ENCODE measurements around the gene SLC5A12.

DNA sequence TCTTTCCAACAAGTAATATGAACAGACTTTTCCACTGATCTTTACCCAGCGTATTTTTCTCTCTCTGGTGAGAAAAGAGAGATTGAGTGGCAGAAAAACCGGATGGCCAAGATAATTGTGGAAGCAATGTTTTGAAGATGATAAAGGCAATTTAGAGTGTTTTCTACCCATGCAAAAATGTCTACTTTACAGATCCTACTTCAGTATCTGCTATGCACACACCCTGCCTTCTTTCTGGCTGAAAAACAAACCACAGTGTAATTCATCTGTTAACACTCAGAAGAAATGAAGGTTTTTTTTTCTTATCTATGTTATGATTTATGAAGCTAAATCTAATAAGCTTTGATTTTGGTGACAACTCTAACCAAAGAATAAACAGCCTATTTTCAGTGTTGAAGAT, 56.8 kb downstream of the SLC5A12 start:
- TF ChIP-seq, protein P1, sequence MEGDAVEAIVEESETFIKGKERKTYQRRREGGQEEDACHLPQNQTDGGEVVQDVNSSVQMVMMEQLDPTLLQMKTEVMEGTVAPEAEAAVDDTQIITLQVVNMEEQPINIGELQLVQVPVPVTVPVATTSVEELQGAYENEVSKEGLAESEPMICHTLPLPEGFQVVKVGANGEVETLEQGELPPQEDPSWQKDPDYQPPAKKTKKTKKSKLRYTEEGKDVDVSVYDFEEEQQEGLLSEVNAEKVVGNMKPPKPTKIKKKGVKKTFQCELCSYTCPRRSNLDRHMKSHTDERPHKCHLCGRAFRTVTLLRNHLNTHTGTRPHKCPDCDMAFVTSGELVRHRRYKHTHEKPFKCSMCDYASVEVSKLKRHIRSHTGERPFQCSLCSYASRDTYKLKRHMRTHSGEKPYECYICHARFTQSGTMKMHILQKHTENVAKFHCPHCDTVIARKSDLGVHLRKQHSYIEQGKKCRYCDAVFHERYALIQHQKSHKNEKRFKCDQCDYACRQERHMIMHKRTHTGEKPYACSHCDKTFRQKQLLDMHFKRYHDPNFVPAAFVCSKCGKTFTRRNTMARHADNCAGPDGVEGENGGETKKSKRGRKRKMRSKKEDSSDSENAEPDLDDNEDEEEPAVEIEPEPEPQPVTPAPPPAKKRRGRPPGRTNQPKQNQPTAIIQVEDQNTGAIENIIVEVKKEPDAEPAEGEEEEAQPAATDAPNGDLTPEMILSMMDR (IDR thresholded peaks at IDR 0.05; ENCODE audit: low read length) = no peak
- TF ChIP-seq EZH2 (optimal IDR thresholded peaks at IDR 0.05; ENCODE audit: low read depth, low read length) = no peak
